Natural killer cell treated with Interleukin-12 subunit alpha and Interleukin-12 subunit beta and Interleukin-15 and Interleukin-18, amount 100 ng/mL, for 72 hours (primary cell): ENCODE measurements around the gene ANKRD44. TPM values are rescaled to one million over a fixed set of nuclear protein-coding genes. Genes with fewer than 3 reads are reported as not detected.

Experiments used
- ATAC-seq, 2 donors: fragments of 150-1000 bp; cut with Tn5 transposase in 1 of 2; sonication (Bioruptor Pico), chemical (Tn5 transposase) in 1 of 2; 2 replicates each; pipeline ENCODE4 v1.10.0; 2021
- DNase-seq: peaks from one replicate; pipeline ENCODE4 v3.0.0; 2022; ENCODE audit warnings: low spot score
- H3K27ac Mint-ChIP-seq, 2 donors: 1 replicate in 1 of 2; 2 replicates in 1 of 2; pipeline ENCODE4 v1.8.0; 2022; ENCODE audit warnings: mixed read lengths in 2 of 2, mild to moderate bottlenecking in 1 of 2, moderate library complexity in 1 of 2
- H3K27me3 Mint-ChIP-seq, 2 donors: 1 replicate in 1 of 2; 2 replicates in 1 of 2; pipeline ENCODE4 v1.8.0; 2022; ENCODE audit warnings: mixed read lengths in 2 of 2
- H3K36me3 Mint-ChIP-seq: one replicate; pipeline ENCODE4 v1.8.0; 2022; ENCODE audit warnings: mixed read lengths
- H3K4me1 Mint-ChIP-seq, 2 donors: 1 replicate in 1 of 2; 2 replicates in 1 of 2; pipeline ENCODE4 v1.8.0; 2022; ENCODE audit warnings: low read depth in 2 of 2, mixed read lengths in 2 of 2, mild to moderate bottlenecking in 1 of 2
- H3K4me3 Mint-ChIP-seq: one replicate; pipeline ENCODE4 v1.8.0; 2022; ENCODE audit warnings: mixed read lengths
- H3K9me3 Mint-ChIP-seq: 2 replicates; pipeline ENCODE4 v1.8.0; 2022; ENCODE audit warnings: mixed read lengths
- total RNA-seq, 2 donors: library from RNA; stranded (reverse); gene quantifications; one replicate each; pipeline ENCODE4 v1.2.3, GENCODE V29; 2022

Gene ANKRD44
- total RNA-seq, 2 donors from 2014 or later = 307 to 413 TPM

DNA sequence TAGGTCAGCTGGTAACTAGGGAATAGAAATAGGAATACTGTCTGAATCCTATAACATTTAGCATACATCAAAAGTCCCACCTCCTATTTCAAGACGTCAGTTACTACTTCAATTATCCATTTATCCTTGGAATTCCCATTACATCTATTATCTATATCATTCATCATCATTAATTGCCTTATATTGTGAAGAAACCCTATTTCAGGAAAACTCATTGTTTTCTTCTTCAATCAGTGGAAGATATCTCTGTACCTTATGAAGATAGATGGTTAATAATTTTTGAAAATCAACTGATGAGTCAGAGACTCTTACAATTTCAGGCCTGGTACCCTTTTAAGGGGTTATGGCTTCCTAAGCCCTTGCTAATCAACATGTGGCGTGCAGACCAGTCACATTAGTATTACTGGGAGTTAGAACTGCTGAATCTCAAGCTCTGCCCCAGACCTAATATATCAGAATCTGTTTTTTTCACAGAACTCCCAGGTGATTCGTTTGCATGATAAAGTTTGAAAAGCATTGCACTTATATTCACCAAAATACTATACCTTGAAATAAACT lies 314.7 kb downstream of the ANKRD44 start:
- ATAC-seq = no peak
- DNase-seq = no peak
- peaks cover 5 to 8% of the 10 kb centered on the region in 2 donors for H3K4me1 Mint-ChIP-seq
- no peak overlapping the region for H3K4me3 Mint-ChIP-seq
- H3K36me3 Mint-ChIP-seq = peaks cover 29% of the 10 kb centered on the region
- H3K9me3 Mint-ChIP-seq = no peaks in the 10 kb centered on the region
- peak overlapping the region in 1 of 2 donors; percentile 27 for H3K27ac Mint-ChIP-seq
- no peaks in the 10 kb centered on the region for H3K27me3 Mint-ChIP-seq

DNA sequence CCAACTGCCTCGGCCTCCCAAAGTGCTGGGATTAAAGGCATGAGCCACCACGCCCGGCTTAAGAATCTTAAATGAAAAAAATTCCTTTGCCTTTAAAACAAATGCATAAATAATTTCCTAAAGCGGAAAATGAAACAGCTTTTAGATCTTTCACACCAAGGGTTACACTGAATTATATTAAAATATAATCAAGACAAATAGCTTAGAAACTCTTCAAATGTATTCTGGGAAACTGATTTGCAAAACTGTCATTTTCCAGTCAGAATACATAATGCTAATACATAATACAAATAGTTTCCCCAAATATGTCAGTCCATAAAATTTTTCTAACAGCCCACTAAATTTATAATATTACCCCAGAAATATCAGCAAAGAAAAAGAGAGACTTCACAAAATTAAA lies 315.8 kb downstream of the ANKRD44 start:
- H3K4me3 Mint-ChIP-seq = no peak overlapping the region
- no peak overlapping the region for H3K27ac Mint-ChIP-seq
- DNase-seq (no peak), ATAC-seq (no peak)
- peaks cover 34% of the 10 kb centered on the region for H3K36me3 Mint-ChIP-seq
- no peaks in the 10 kb centered on the region for H3K27me3 Mint-ChIP-seq
- H3K4me1 Mint-ChIP-seq = peaks cover 16 to 17% of the 10 kb centered on the region in 2 donors
- no peaks in the 10 kb centered on the region for H3K9me3 Mint-ChIP-seq

DNA sequence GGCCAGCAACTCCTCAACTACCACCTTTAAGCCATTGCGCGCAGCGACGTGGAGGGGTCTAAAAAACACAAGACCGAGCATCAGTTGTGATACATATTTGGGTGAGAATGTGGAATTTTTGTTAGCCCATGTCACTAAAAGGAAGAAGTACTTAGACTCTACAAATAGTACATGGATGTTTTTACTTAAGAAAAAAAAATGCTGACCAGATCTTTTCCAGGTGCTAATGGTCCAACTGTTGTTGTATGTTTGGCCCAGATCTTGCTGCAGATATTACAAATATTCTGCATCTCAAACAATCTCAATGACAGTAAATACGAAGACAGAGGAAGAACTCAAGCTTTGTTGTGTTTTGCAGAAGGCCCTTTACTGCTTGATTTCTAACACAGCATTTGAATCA lies 317.0 kb downstream of the ANKRD44 start:
- no peak for ATAC-seq
- Mint-ChIP-seq H3K27me3 (no peaks in the 10 kb centered on the region), H3K4me3 (no peak overlapping the region), H3K4me1 (peaks cover 22 to 26% of the 10 kb centered on the region in 2 donors), H3K27ac (peak overlapping the region; percentile 59 to 66), H3K9me3 (no peaks in the 10 kb centered on the region), H3K36me3 (peaks cover 34% of the 10 kb centered on the region)
- no peak for DNase-seq

DNA sequence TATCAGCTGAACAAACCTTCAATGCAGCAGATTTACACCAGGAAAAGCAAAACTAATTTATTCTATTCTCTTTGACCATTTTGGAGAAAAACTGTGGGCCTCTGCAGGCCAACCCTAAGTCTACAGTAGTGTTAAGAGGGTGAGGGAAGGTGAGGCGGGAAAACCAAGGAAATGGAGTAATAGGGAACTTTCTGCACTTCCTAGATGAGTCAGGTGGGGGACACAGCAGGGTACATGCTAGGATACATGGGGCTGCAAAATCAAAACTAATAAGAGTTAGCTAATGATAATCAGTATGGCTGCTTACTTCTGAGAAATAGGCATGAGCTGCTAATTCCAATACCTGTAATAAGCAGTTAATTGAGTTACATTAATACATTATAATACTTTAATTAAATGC lies 318.1 kb downstream of the ANKRD44 start:
- ATAC-seq (no peak), DNase-seq (no peak)
- no peaks in the 10 kb centered on the region for H3K27me3 Mint-ChIP-seq
- H3K36me3 Mint-ChIP-seq = peaks cover 34% of the 10 kb centered on the region
- peak overlapping the region; percentile 81 to 94 for H3K27ac Mint-ChIP-seq
- H3K4me3 Mint-ChIP-seq = no peak overlapping the region
- H3K4me1 Mint-ChIP-seq = peaks cover 31 to 38% of the 10 kb centered on the region in 2 donors
- no peaks in the 10 kb centered on the region for H3K9me3 Mint-ChIP-seq

DNA sequence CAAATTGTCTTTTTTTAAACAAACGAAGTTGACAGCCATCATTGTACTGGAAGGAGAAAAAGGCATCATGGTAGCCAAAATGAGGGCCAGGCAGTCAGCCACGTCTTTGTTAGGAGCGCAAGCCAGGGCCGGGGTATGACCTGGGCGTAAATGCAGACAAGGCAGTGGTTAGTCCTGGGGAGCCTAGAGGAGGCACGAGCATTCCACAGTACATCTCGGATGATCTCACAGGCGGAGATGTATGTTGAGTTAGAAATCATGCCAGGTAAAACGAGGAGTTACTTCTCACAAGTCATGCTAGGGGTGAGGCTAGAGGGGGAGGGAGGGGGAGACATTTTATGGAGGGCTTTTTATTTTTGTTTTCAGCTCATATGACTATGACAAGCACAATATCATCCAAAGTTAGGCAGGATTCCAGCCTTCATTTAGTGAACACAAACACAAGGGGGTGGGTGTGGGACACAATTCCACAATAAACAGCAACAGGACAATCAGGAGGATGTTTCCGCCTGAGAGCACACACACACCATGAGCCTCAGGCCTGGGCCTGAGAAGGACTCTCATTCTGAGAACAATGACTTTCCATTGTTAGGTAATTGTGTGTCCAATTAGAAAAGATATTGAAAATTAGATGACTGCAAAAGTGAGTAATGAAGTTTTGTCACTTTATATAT lies 319.7 kb downstream of the ANKRD44 start:
- H3K4me3 Mint-ChIP-seq = peak overlapping the region; percentile 36
- H3K4me1 Mint-ChIP-seq = peaks cover 31 to 49% of the 10 kb centered on the region in 2 donors
- no peaks in the 10 kb centered on the region for H3K9me3 Mint-ChIP-seq
- peak overlapping the region; percentile 81 to 94 for H3K27ac Mint-ChIP-seq
- no peaks in the 10 kb centered on the region for H3K27me3 Mint-ChIP-seq
- DNase-seq (no peak), ATAC-seq (no peak)
- peaks cover 35% of the 10 kb centered on the region for H3K36me3 Mint-ChIP-seq

DNA sequence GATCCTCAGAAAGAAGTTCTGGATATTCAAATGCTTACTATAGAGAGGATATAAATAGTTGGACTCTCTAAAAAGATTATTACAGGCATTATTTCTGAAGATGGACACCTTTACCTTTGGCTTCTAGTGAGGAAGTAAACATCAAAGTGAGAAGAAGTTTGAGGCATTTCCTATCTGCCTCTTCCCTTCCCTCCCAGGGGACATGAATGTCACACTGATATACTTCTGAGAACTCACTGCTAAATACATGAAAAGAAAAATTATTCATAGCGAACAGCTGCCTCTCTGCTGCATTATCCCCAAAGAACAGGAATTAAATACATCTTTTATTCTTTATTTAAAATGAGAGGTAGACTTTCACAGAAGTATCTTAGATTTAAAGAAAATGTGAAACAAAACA lies 320.5 kb downstream of the ANKRD44 start:
- H3K9me3 Mint-ChIP-seq = no peaks in the 10 kb centered on the region
- H3K4me3 Mint-ChIP-seq = peak overlapping the region; percentile 36
- no peak for ATAC-seq
- peak overlapping the region; percentile 81 to 94 for H3K27ac Mint-ChIP-seq
- DNase-seq = no peak
- H3K4me1 Mint-ChIP-seq = peaks cover 31 to 55% of the 10 kb centered on the region in 2 donors
- peaks cover 41% of the 10 kb centered on the region for H3K36me3 Mint-ChIP-seq
- H3K27me3 Mint-ChIP-seq = no peaks in the 10 kb centered on the region

DNA sequence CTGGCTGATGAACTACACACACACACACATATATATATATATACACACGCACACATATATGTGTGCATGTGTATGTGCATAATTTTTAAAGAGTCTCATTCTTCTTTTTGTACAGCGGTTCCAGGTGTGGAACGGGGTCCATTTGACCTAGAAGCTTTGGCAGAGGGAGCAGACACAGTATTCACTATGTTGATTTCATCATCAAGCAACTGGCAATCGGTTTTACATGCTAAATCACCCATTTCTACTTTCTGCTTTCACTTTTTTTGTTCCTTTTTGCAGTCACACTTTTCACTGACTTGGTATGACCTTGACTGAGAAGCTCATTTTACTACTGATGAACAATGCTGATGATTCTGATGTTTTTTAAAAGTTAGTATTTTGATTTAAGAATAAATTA lies 321.1 kb downstream of the ANKRD44 start:
- Mint-ChIP-seq H3K4me3 (peak overlapping the region; percentile 36), H3K9me3 (no peaks in the 10 kb centered on the region), H3K4me1 (peaks cover 36 to 60% of the 10 kb centered on the region in 2 donors), H3K36me3 (peaks cover 42% of the 10 kb centered on the region), H3K27ac (peak overlapping the region; percentile 81 to 94), H3K27me3 (no peaks in the 10 kb centered on the region)
- no peak for ATAC-seq
- DNase-seq = no peak

DNA sequence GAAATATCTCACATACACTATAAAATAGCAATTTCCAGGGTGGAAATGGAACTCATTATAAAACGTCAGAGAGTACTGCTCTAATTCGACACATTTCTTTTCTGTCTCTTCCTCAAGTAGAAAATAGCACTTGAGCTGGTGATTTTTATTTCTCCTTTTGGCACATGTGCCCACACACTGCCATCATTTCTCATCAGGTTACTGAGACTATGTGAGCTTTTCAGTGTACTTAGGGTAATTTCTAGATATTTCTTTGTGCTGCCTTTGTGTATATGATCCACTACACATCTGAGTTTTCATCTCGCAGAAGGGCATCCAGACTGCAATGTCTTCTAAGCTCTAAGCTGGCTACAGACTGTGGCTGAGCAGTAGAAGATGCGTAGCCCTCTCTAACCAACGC lies 321.9 kb downstream of the ANKRD44 start:
- peaks cover 44 to 69% of the 10 kb centered on the region in 2 donors for H3K4me1 Mint-ChIP-seq
- H3K27me3 Mint-ChIP-seq = no peaks in the 10 kb centered on the region
- H3K4me3 Mint-ChIP-seq = peak overlapping the region; percentile 73
- ATAC-seq = no peak
- peak overlapping the region; percentile 81 to 94 for H3K27ac Mint-ChIP-seq
- DNase-seq = no peak
- no peaks in the 10 kb centered on the region for H3K9me3 Mint-ChIP-seq
- H3K36me3 Mint-ChIP-seq = peaks cover 40% of the 10 kb centered on the region

DNA sequence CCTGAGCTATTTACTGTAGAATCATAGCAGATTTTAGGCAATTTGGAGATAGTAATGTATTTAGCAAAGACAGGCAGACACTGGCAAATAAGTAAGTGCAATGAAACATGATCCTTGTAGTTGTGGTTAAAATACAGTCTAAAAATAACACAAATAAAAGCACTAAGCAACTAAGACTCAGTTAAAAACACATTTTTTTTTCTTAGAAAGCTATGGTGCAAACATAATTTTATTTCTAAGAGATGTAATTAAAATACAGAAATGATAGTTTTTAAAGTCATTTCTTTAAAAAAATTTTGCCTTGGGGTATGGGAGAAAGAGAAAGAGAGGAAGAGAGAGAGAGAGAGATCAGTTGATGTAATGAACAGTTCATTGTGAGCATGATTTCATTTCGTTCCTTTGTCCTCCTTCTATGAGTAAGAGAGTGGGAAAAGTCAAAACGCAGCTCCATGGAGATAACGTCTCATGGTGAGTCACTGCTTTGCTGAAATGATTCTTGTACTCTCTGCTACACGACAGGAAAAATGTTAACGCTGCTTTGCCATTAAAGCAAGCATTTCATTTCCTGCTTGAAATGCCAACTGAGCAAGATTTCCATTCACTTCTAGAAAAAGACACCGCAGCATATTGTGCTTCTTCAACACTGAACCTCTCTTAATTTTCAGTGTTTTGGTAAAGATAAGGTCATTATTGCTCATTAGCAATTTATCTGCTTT lies 322.8 kb downstream of the ANKRD44 start:
- peaks cover 34% of the 10 kb centered on the region for H3K36me3 Mint-ChIP-seq
- ATAC-seq (peak; percentile 89 to 95), DNase-seq (no peak)
- H3K4me1 Mint-ChIP-seq = peaks cover 44 to 69% of the 10 kb centered on the region in 2 donors
- H3K27me3 Mint-ChIP-seq = no peaks in the 10 kb centered on the region
- peak overlapping the region; percentile 81 to 94 for H3K27ac Mint-ChIP-seq
- H3K9me3 Mint-ChIP-seq = no peaks in the 10 kb centered on the region
- peak overlapping the region; percentile 73 for H3K4me3 Mint-ChIP-seq

DNA sequence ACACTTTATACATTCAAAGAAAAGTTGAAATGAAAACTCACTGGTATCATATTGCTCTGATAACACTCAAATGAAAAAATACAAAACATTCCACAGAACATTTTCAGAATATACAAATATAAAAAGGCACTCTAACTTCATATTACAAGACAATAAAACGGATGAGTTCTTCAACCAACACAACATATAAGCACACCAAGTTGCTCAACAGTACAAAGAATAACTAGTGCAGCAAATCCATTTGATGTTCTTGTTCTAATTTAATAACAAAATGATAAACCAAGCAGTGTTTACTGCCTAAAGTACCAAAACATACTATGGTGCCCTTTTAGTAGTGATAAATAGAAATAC lies 323.3 kb downstream of the ANKRD44 start:
- H3K27ac Mint-ChIP-seq = peak overlapping the region; percentile 81 to 94
- no peaks in the 10 kb centered on the region for H3K27me3 Mint-ChIP-seq
- ATAC-seq (no peak), DNase-seq (no peak)
- H3K4me3 Mint-ChIP-seq = peak overlapping the region; percentile 73
- H3K36me3 Mint-ChIP-seq = peaks cover 36% of the 10 kb centered on the region
- peaks cover 42 to 69% of the 10 kb centered on the region in 2 donors for H3K4me1 Mint-ChIP-seq
- H3K9me3 Mint-ChIP-seq = no peaks in the 10 kb centered on the region

DNA sequence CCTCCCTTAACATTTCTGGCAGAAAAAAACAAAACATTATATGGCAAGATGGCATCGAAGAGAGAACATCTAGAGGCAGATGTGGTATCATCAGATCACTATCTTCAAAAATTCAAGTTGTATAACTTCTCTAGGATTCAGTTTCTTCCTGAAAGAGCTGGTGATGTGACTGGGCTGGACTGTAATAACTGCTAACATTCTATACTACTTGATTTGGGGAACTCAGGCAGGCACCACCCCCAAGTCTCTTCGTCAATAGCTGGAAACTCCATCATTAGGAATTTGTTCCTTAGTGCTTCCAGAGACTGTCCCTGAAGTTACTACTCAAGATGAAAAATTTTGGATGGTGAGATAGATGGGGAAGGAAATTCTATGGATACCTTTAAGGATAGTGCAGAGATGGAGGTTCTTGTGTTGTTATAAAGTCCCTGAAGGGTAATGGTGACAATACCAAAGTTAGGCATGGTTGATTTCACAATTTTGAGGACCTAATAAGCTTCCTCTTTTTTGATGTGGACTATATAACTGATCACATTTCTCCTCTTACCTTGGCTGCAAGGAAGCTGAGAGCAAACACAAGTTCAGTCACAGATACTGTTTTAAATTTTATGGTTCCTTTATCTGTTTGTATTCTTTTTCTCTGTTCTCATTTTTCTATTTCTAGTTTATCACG lies 324.9 kb downstream of the ANKRD44 start:
- H3K9me3 Mint-ChIP-seq = no peaks in the 10 kb centered on the region
- peaks cover 44 to 67% of the 10 kb centered on the region in 2 donors for H3K4me1 Mint-ChIP-seq
- peaks cover 30% of the 10 kb centered on the region for H3K36me3 Mint-ChIP-seq
- H3K27ac Mint-ChIP-seq = peak overlapping the region; percentile 65 to 77
- ATAC-seq = no peak
- no peaks in the 10 kb centered on the region for H3K27me3 Mint-ChIP-seq
- H3K4me3 Mint-ChIP-seq = no peak overlapping the region
- DNase-seq = no peak

DNA sequence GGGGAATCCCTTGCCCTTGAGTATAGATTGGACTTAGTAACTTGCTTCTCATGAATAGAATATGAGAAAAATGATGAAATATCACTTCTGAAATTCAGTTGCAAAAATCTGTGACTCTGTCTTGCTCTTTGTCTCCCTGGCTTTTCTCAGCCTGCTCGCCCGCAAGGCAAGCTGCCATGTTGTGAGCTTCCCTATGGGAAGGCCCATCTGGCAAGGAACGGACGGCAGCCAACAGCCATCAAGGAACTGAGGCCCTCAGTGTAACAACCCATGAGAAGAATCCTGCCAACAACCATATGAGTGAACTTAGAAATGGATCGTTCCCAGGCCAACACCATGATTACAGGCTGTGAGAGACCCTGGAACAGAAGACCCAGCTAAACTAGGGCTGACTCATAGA lies 325.7 kb downstream of the ANKRD44 start:
- no peaks in the 10 kb centered on the region for H3K27me3 Mint-ChIP-seq
- no peaks in the 10 kb centered on the region for H3K9me3 Mint-ChIP-seq
- ATAC-seq = no peak
- H3K27ac Mint-ChIP-seq = peak overlapping the region; percentile 65 to 77
- DNase-seq = no peak
- peaks cover 37 to 60% of the 10 kb centered on the region in 2 donors for H3K4me1 Mint-ChIP-seq
- no peak overlapping the region for H3K4me3 Mint-ChIP-seq
- peaks cover 26% of the 10 kb centered on the region for H3K36me3 Mint-ChIP-seq

DNA sequence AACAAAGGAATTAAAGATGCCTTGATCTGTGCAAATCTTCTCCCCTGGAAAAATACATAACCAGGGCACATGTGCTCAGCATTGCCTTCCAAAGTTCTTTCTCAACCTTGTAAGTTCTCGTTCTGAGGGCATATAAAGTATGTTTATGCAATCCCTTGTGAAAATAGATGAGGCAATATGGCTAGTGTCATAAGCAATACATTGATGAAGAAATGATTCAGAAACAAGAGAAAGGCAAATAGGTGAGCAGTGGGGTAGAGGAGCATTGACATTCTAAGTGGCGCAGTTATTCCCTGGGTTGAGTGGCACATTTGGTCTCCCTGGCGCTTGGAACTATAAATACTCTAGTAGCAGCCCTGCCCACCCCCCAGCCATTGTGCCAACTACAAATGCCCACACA lies 326.6 kb downstream of the ANKRD44 start:
- DNase-seq (no peak), ATAC-seq (peak; percentile 5 to 61)
- no peaks in the 10 kb centered on the region for H3K27me3 Mint-ChIP-seq
- no peak overlapping the region for H3K4me3 Mint-ChIP-seq
- H3K9me3 Mint-ChIP-seq = no peaks in the 10 kb centered on the region
- H3K36me3 Mint-ChIP-seq = peaks cover 26% of the 10 kb centered on the region
- peak overlapping the region; percentile 65 to 77 for H3K27ac Mint-ChIP-seq
- peaks cover 34 to 51% of the 10 kb centered on the region in 2 donors for H3K4me1 Mint-ChIP-seq

DNA sequence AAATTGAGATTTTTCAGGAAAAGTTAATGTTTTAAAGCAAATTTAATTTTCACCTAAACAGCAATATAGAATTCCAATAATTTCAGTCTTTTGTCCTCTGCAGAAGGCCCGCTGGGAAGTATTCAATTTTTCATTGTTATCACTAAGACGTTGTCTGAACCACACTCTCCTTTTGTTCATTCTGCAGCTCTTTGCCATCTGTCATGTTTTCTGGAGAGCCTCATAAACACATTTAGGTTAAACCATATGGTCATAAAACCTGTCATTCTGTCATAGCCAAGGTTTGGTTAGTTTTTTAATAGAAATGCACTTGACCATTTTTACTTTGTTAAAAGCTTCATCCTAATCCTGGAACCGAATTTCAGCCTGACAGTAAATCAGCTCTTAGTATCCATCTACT lies 330.1 kb downstream of the ANKRD44 start:
- H3K4me1 Mint-ChIP-seq = peaks cover 30 to 31% of the 10 kb centered on the region in 2 donors
- H3K27ac Mint-ChIP-seq = no peak overlapping the region
- DNase-seq = no peak
- peaks cover 21% of the 10 kb centered on the region for H3K36me3 Mint-ChIP-seq
- ATAC-seq = no peak
- no peaks in the 10 kb centered on the region for H3K27me3 Mint-ChIP-seq
- H3K4me3 Mint-ChIP-seq = no peak overlapping the region
- no peaks in the 10 kb centered on the region for H3K9me3 Mint-ChIP-seq
